HEK293 (cell line): ENCODE data around the gene EHD1.

Experiments used
- MZF1 ChIP-seq: fragments of 450-650 bp; formaldehyde crosslinking; IDR thresholded peaks from 2 replicates; pipeline ENCODE4 v1.5.1; 2017; ENCODE audit warnings: missing biosample characterization, missing genetic modification characterization, borderline replicate concordance
- ZBTB21 ChIP-seq: fragments of 450-650 bp; formaldehyde crosslinking; IDR thresholded peaks from 2 replicates; pipeline ENCODE4 v1.5.1; 2017; ENCODE audit warnings: missing biosample characterization, missing genetic modification characterization
- ZFP3 ChIP-seq: fragments of 450-650 bp; formaldehyde crosslinking; IDR thresholded peaks from 2 replicates; pipeline ENCODE4 v1.5.1; 2016; ENCODE audit warnings: low read depth, missing biosample characterization, missing genetic modification characterization
- ZNF501 ChIP-seq: fragments of 450-650 bp; formaldehyde crosslinking; IDR thresholded peaks from 2 replicates; pipeline ENCODE4 v1.5.1; 2016; ENCODE audit warnings: missing biosample characterization, missing genetic modification characterization
- ZNF549 ChIP-seq: fragments of 450-650 bp; IDR thresholded peaks from 2 replicates; pipeline ENCODE4 v1.5.1; 2018; ENCODE audit warnings: missing biosample characterization, missing genetic modification characterization, mild to moderate bottlenecking, inconsistent platforms, moderate library complexity
- ZNF658 ChIP-seq: fragments of 450-650 bp; formaldehyde crosslinking; IDR thresholded peaks from 2 replicates; pipeline ENCODE4; 2016; ENCODE audit warnings: missing biosample characterization, missing genetic modification characterization
- ZNF701 ChIP-seq: fragments of 450-650 bp; formaldehyde crosslinking; IDR thresholded peaks from 2 replicates; pipeline ENCODE4 v1.5.1; 2016; ENCODE audit warnings: missing biosample characterization, missing genetic modification characterization
- TF ChIP-seq, protein P1 (sequence below): fragments of 450-650 bp; formaldehyde crosslinking; conservative IDR thresholded peaks from 2 replicates; pipeline ENCODE4 v1.5.1; 2016; ENCODE audit warnings: low read depth, missing biosample characterization, missing genetic modification characterization
- TF ChIP-seq, protein P2 (sequence below): fragments of 450-650 bp; formaldehyde crosslinking; IDR thresholded peaks from 2 replicates; pipeline ENCODE4 v1.5.1; 2016; ENCODE audit warnings: missing biosample characterization, missing genetic modification characterization
- TF ChIP-seq, protein P3 (sequence below): fragments of 450-650 bp; IDR thresholded peaks from 2 replicates; pipeline ENCODE4 v1.5.1; 2018; ENCODE audit warnings: missing biosample characterization, missing genetic modification characterization

DNA sequence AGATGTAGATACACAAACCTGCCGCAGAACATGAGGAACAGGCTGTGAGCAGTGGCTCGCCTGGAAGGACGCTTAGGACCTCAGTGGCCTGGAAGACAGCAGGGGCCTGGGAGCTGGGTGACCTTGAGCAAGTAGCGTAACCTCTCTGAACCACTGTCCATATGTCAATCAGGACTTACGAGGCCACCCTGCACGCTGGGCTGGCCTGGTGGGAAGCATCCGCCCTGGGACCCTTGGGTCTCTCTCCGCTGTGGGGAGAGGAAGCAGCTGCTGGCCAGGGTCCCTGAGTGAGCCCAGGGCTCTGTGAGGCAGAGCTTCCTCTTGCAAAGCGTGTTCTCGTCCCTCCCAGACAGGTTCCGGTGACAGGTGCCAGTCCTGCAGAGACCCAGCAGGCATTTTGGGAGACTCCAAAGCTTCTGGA is 14.0 kb upstream of the EHD1 start:
- TF ChIP-seq ZBTB21 (tag by site-specific recombination): no peak
- TF ChIP-seq, protein P1, sequence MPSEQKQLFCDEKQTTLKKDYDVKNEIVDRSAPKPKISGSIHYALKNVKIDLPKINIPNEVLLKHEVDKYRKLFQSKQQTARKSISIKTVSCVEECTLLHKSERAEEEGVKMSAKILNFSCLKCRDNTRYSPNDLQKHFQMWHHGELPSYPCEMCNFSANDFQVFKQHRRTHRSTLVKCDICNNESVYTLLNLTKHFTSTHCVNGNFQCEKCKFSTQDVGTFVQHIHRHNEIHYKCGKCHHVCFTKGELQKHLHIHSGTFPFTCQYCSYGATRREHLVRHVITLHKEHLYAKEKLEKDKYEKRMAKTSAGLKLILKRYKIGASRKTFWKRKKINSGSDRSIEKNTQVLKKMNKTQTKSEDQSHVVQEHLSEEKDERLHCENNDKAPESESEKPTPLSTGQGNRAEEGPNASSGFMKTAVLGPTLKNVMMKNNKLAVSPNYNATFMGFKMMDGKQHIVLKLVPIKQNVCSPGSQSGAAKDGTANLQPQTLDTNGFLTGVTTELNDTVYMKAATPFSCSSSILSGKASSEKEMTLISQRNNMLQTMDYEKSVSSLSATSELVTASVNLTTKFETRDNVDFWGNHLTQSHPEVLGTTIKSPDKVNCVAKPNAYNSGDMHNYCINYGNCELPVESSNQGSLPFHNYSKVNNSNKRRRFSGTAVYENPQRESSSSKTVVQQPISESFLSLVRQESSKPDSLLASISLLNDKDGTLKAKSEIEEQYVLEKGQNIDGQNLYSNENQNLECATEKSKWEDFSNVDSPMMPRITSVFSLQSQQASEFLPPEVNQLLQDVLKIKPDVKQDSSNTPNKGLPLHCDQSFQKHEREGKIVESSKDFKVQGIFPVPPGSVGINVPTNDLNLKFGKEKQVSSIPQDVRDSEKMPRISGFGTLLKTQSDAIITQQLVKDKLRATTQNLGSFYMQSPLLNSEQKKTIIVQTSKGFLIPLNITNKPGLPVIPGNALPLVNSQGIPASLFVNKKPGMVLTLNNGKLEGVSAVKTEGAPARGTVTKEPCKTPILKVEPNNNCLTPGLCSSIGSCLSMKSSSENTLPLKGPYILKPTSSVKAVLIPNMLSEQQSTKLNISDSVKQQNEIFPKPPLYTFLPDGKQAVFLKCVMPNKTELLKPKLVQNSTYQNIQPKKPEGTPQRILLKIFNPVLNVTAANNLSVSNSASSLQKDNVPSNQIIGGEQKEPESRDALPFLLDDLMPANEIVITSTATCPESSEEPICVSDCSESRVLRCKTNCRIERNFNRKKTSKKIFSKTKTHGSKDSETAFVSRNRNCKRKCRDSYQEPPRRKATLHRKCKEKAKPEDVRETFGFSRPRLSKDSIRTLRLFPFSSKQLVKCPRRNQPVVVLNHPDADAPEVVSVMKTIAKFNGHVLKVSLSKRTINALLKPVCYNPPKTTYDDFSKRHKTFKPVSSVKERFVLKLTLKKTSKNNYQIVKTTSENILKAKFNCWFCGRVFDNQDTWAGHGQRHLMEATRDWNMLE (tag by site-specific recombination): no peak
- TF ChIP-seq ZNF501 (tag by site-specific recombination): no peak
- TF ChIP-seq, protein P2, sequence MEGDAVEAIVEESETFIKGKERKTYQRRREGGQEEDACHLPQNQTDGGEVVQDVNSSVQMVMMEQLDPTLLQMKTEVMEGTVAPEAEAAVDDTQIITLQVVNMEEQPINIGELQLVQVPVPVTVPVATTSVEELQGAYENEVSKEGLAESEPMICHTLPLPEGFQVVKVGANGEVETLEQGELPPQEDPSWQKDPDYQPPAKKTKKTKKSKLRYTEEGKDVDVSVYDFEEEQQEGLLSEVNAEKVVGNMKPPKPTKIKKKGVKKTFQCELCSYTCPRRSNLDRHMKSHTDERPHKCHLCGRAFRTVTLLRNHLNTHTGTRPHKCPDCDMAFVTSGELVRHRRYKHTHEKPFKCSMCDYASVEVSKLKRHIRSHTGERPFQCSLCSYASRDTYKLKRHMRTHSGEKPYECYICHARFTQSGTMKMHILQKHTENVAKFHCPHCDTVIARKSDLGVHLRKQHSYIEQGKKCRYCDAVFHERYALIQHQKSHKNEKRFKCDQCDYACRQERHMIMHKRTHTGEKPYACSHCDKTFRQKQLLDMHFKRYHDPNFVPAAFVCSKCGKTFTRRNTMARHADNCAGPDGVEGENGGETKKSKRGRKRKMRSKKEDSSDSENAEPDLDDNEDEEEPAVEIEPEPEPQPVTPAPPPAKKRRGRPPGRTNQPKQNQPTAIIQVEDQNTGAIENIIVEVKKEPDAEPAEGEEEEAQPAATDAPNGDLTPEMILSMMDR (tag by site-specific recombination): no peak
- no peak for TF ChIP-seq ZNF549 (tag by site-specific recombination)
- no peak for TF ChIP-seq MZF1 (tag by site-specific recombination)
- TF ChIP-seq ZFP3 (tag by site-specific recombination): no peak
- TF ChIP-seq ZNF701: no peak
- TF ChIP-seq, protein P3, sequence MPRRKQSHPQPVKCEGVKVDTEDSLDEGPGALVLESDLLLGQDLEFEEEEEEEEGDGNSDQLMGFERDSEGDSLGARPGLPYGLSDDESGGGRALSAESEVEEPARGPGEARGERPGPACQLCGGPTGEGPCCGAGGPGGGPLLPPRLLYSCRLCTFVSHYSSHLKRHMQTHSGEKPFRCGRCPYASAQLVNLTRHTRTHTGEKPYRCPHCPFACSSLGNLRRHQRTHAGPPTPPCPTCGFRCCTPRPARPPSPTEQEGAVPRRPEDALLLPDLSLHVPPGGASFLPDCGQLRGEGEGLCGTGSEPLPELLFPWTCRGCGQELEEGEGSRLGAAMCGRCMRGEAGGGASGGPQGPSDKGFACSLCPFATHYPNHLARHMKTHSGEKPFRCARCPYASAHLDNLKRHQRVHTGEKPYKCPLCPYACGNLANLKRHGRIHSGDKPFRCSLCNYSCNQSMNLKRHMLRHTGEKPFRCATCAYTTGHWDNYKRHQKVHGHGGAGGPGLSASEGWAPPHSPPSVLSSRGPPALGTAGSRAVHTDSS: no peak
- no peak for TF ChIP-seq ZNF658 (tag by site-specific recombination)
